GM06990 (cell line): Measurements from ENCODE around the gene CSNK1G2.

Experiments
- DNase-seq: peaks from one replicate; pipeline ENCODE4 v3.0.0-alpha.2; 2011; ENCODE audit not compliant: insufficient read length; ENCODE audit errors: extremely low read depth
- H3K27me3 ChIP-seq: replicated peaks from 2 replicates; pipeline ENCODE4 v1.6.0; 2011; ENCODE audit warnings: low read length; ENCODE audit not compliant: control insufficient read depth, insufficient read depth
- H3K36me3 ChIP-seq: 2 replicates; pipeline ENCODE4 v1.5.1; 2011; ENCODE audit warnings: low read length; ENCODE audit not compliant: control insufficient read depth, insufficient read depth
- H3K4me3 ChIP-seq: replicated peaks from 2 replicates; pipeline ENCODE4 v1.5.1; 2011; ENCODE audit warnings: low read depth, mild to moderate bottlenecking, control low read depth, low read length
- TF ChIP-seq, protein P1 (sequence below): IDR thresholded peaks from 2 replicates; pipeline ENCODE4 v1.5.1; 2011; ENCODE audit warnings: low read length, control low read depth, mild to moderate bottlenecking, inconsistent platforms; ENCODE audit not compliant: insufficient read depth, poor library complexity, severe bottlenecking

CSNK1G2 gene

DNA sequence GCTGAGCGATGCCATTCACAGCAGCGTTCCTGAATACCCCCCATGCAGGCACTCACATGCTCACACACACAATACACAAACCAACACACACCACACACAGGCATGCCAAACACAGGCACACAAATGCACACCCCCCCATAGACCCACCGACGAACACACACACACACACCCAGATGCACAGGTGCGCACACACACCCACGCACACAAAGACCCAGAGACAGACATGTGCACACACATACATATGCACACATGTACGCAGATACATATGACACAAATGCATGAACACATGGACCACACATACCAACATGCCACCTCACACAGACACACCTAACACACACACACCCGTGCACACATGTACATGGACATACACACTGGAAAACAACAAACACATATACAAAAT is 7.0 kb upstream of the CSNK1G2 start:
- TF ChIP-seq, protein P1, sequence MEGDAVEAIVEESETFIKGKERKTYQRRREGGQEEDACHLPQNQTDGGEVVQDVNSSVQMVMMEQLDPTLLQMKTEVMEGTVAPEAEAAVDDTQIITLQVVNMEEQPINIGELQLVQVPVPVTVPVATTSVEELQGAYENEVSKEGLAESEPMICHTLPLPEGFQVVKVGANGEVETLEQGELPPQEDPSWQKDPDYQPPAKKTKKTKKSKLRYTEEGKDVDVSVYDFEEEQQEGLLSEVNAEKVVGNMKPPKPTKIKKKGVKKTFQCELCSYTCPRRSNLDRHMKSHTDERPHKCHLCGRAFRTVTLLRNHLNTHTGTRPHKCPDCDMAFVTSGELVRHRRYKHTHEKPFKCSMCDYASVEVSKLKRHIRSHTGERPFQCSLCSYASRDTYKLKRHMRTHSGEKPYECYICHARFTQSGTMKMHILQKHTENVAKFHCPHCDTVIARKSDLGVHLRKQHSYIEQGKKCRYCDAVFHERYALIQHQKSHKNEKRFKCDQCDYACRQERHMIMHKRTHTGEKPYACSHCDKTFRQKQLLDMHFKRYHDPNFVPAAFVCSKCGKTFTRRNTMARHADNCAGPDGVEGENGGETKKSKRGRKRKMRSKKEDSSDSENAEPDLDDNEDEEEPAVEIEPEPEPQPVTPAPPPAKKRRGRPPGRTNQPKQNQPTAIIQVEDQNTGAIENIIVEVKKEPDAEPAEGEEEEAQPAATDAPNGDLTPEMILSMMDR: no peak
- no peak for DNase-seq
- Histone ChIP-seq H3K36me3 (no peaks in the 10 kb centered on the region), H3K4me3 (no peak overlapping the region), H3K27me3 (no peaks in the 10 kb centered on the region)

GRCh38 chr19:1935484-1936208 is 5.3 kb upstream of the CSNK1G2 start:
- no peaks in the 10 kb centered on the region for H3K27me3 ChIP-seq
- TF ChIP-seq, protein P1: no peak
- no peaks in the 10 kb centered on the region for H3K36me3 ChIP-seq
- no peak overlapping the region for H3K4me3 ChIP-seq
- no peak for DNase-seq

DNA sequence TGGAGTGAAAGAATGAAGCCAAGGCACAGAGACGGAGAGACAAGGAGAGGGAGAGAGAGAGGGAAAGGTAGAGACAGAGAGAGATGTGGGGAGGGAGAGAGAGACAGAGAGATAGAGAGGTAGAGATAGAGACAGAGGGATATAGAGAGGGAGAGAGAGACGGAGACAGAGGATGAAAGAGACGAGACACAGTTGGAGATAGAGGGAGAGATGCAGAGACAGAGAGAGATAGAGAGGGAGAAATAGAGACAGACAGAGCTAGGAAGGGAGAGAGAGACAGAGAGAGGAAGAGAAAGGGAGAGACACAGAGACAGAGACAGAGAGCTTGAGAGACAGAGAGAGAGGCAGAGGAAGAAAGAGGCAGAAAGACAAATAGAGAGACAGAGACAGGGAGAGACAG is 4.5 kb upstream of the CSNK1G2 start:
- Histone ChIP-seq H3K27me3 (no peaks in the 10 kb centered on the region), H3K36me3 (no peaks in the 10 kb centered on the region), H3K4me3 (no peak overlapping the region)
- TF ChIP-seq, protein P1: no peak
- DNase-seq: no peak

- no peaks in the 10 kb centered on the region for H3K27me3 ChIP-seq
- no peak overlapping the region for H3K4me3 ChIP-seq
- TF ChIP-seq, protein P1: no peak
- DNase-seq: no peak
- H3K36me3 ChIP-seq: no peaks in the 10 kb centered on the region
These were observed 3.9 kb upstream of the CSNK1G2 start for GRCh38 chr19:1936916-1937610.

DNA sequence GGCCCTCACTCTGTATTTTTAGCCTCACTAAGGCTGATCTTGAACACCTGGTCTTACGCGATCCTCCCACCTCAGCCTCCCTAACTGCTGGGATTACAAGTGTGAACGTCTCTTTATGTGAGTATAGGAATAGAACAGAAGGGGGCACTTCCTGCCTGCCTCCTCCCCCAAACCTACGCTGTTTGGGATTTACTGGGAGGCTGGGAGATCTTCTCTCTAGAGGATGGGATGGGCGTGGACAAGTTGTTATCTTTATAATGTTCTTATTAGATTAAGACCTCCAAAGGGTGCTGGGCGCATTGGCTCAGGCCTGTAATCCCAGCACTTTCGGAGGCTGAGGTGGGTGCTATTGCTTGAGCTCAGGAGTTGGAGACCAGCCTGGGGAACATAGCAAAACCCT is 2.9 kb upstream of the CSNK1G2 start:
- DNase-seq: no peak
- TF ChIP-seq, protein P1: no peak
- Histone ChIP-seq H3K4me3 (no peak overlapping the region), H3K27me3 (no peaks in the 10 kb centered on the region), H3K36me3 (no peaks in the 10 kb centered on the region)
